Progenitor cell of endocrine pancreas (in vitro differentiated cells): ENCODE data around the gene STARD7. TPM values are rescaled to one million over a fixed set of nuclear protein-coding genes. Genes with fewer than 3 reads are reported as not detected.
A peak's percentile ranks its signal among the peaks of the same experiment; 100 is the strongest.
"Not testable (repeated sequence)": the region's sequence is repeated elsewhere in the genome, so short reads cannot be mapped to it uniquely, and the experiment has no call there.

Experiments
- DNase-seq: peaks from one replicate; pipeline ENCODE4 v3.0.0; 2021; ENCODE audit warnings: low spot score; ENCODE audit not compliant: unreplicated experiment
- H3K27ac Mint-ChIP-seq: 2 replicates; pipeline ENCODE4 v1.8.0; 2021; ENCODE audit warnings: mild to moderate bottlenecking, moderate library complexity, mixed read lengths
- H3K27me3 Mint-ChIP-seq: 2 replicates; pipeline ENCODE4 v1.8.0; 2021; ENCODE audit warnings: mixed read lengths
- H3K36me3 Mint-ChIP-seq: 2 replicates; pipeline ENCODE4 v1.8.0; 2022; ENCODE audit warnings: mixed read lengths; ENCODE audit not compliant: insufficient read depth
- H3K4me1 Mint-ChIP-seq: 2 replicates; pipeline ENCODE4 v1.8.0; 2021; ENCODE audit warnings: low read depth, mixed read lengths
- H3K4me3 Mint-ChIP-seq: 2 replicates; pipeline ENCODE4 v1.8.0; 2021; ENCODE audit warnings: low read depth, mild to moderate bottlenecking, moderate library complexity, mixed read lengths
- H3K9me3 Mint-ChIP-seq: 2 replicates; pipeline ENCODE4 v1.8.0; 2021; ENCODE audit warnings: low read depth, mixed read lengths
- total RNA-seq: library from RNA; stranded (reverse); gene quantifications from 2 replicates; pipeline ENCODE4 v1.2.1, GENCODE V29; 2021
- TF ChIP-seq, protein P1 (sequence below): fragments of 200-600 bp; sonication (generic); IDR thresholded peaks from one replicate; pipeline ENCODE4 v1.5.0; 2021; ENCODE audit warnings: antibody characterized with exemption, mild to moderate bottlenecking; ENCODE audit not compliant: unreplicated experiment

Gene STARD7
- total RNA-seq, 1 donor from 2014 or later = 118 TPM

GRCh38 chr2:96163415-96163767, 45.2 kb downstream of the STARD7 start:
- Mint-ChIP-seq H3K4me3 (no peak overlapping the region), H3K36me3 (no peaks in the 10 kb centered on the region), H3K27ac (no peak overlapping the region), H3K4me1 (peaks cover 3% of the 10 kb centered on the region), H3K27me3 (peaks cover 14% of the 10 kb centered on the region), H3K9me3 (peaks cover 5% of the 10 kb centered on the region)
- TF ChIP-seq, protein P1, sequence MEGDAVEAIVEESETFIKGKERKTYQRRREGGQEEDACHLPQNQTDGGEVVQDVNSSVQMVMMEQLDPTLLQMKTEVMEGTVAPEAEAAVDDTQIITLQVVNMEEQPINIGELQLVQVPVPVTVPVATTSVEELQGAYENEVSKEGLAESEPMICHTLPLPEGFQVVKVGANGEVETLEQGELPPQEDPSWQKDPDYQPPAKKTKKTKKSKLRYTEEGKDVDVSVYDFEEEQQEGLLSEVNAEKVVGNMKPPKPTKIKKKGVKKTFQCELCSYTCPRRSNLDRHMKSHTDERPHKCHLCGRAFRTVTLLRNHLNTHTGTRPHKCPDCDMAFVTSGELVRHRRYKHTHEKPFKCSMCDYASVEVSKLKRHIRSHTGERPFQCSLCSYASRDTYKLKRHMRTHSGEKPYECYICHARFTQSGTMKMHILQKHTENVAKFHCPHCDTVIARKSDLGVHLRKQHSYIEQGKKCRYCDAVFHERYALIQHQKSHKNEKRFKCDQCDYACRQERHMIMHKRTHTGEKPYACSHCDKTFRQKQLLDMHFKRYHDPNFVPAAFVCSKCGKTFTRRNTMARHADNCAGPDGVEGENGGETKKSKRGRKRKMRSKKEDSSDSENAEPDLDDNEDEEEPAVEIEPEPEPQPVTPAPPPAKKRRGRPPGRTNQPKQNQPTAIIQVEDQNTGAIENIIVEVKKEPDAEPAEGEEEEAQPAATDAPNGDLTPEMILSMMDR = no peak
- no peak for DNase-seq

DNA sequence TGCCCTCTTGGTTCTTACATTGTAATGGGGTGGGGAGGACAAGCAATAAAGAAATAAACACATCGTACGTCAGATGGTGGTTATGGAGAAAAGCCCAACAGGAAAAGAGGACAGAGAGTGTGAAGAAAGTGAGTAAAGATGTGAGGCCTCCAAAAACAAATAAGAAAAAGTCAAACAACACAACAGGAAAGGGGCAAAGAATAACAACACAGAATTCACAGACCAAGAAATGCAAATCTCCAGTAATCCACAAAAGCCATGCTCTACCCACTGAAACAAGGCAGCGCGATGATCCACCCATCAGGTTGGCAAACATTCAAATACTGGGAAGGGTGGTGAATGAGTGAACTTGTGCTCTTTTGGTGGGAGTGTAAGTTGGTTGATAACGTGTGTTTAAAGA, 46.7 kb downstream of the STARD7 start:
- H3K36me3 Mint-ChIP-seq = no peaks in the 10 kb centered on the region
- peaks cover 11% of the 10 kb centered on the region for H3K27me3 Mint-ChIP-seq
- TF ChIP-seq, protein P1 = no peak
- peak overlapping the region; percentile 10 for H3K27ac Mint-ChIP-seq
- no peak overlapping the region for H3K4me3 Mint-ChIP-seq
- no peak for DNase-seq
- peaks cover 3% of the 10 kb centered on the region for H3K4me1 Mint-ChIP-seq
- H3K9me3 Mint-ChIP-seq = peaks cover 5% of the 10 kb centered on the region

GRCh38 chr2:96160366-96160765, 48.3 kb downstream of the STARD7 start:
- not testable (repeated sequence) for H3K27ac Mint-ChIP-seq, H3K4me3 Mint-ChIP-seq, H3K9me3 Mint-ChIP-seq, DNase-seq, H3K36me3 Mint-ChIP-seq, H3K4me1 Mint-ChIP-seq
- H3K27me3 Mint-ChIP-seq = peaks cover 11% of the 10 kb centered on the region

- Mint-ChIP-seq H3K27ac (no peak overlapping the region), H3K9me3 (peaks cover 5% of the 10 kb centered on the region), H3K27me3 (peaks cover 11% of the 10 kb centered on the region), H3K36me3 (no peaks in the 10 kb centered on the region), H3K4me3 (no peak overlapping the region), H3K4me1 (peaks cover 3% of the 10 kb centered on the region)
- TF ChIP-seq, protein P1 = no peak
- no peak for DNase-seq
Measured at GRCh38 chr2:96159084-96159830, 49.4 kb downstream of the STARD7 start.

DNA sequence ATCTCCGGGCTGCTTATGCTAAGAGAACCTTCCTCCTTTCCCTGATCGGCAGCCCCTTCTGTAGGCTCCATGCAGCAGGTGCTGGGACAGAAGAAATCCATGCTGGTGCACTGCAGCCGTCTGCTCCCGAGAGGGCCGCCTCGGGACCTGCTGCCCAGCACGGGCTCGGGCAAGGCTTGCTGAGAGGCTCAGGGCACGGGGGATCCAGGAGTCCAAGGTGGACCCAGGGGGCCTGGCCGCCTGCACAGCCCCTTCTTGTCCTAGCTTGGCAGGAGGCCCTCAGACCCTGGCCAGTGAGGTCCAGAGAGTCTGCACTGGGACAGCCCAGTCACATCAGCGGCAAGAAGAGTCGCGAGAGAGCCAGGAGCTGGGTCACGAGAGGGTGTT, 50.1 kb downstream of the STARD7 start:
- no peak overlapping the region for H3K27ac Mint-ChIP-seq
- H3K9me3 Mint-ChIP-seq = peaks cover 5% of the 10 kb centered on the region
- no peak overlapping the region for H3K4me3 Mint-ChIP-seq
- H3K36me3 Mint-ChIP-seq = no peaks in the 10 kb centered on the region
- H3K4me1 Mint-ChIP-seq = peaks cover 3% of the 10 kb centered on the region
- H3K27me3 Mint-ChIP-seq = peaks cover 13% of the 10 kb centered on the region
- TF ChIP-seq, protein P1 = no peak
- DNase-seq = no peak
